Type B pancreatic cell (in vitro differentiated cells): ENCODE results near the gene MAPK8IP3. TPM values are rescaled to one million over a fixed set of nuclear protein-coding genes. Genes with fewer than 3 reads are reported as not detected.
"Not testable (repeated sequence)": the region's sequence is repeated elsewhere in the genome, so short reads cannot be mapped to it uniquely, and the experiment has no call there.

ENCODE experiments used
- DNase-seq: peaks from one replicate; pipeline ENCODE4 v3.0.0; 2021; ENCODE audit warnings: mixed read lengths; ENCODE audit not compliant: unreplicated experiment; ENCODE audit errors: extremely low spot score
- H3K27ac Mint-ChIP-seq: 2 replicates; pipeline ENCODE4 v1.8.0; 2021; ENCODE audit warnings: mild to moderate bottlenecking, mixed read lengths
- H3K27me3 Mint-ChIP-seq: 2 replicates; pipeline ENCODE4 v1.8.0; 2021; ENCODE audit warnings: mixed read lengths
- H3K36me3 Mint-ChIP-seq: 2 replicates; pipeline ENCODE4 v1.8.0; 2021; ENCODE audit warnings: mixed read lengths
- H3K4me1 Mint-ChIP-seq: one replicate; pipeline ENCODE4 v1.8.0; 2021; ENCODE audit warnings: mixed read lengths; ENCODE audit not compliant: unreplicated experiment
- H3K4me3 Mint-ChIP-seq: 2 replicates; pipeline ENCODE4 v1.8.0; 2021; ENCODE audit warnings: mild to moderate bottlenecking, mixed read lengths
- H3K9me3 Mint-ChIP-seq: 2 replicates; pipeline ENCODE4 v1.8.0; 2021; ENCODE audit warnings: mixed read lengths
- CTCF ChIP-seq: fragments of 200-600 bp; sonication (generic); conservative IDR thresholded peaks from 2 replicates; pipeline ENCODE4 v1.5.0; 2021; ENCODE audit warnings: antibody characterized with exemption, mild to moderate bottlenecking
- total RNA-seq: library from RNA; stranded (reverse); gene quantifications from 2 replicates; pipeline ENCODE4 v1.2.1, GENCODE V29; 2021; ENCODE audit warnings: low replicate concordance

Gene MAPK8IP3
- total RNA-seq, 1 donor from 2014 or later = 97.5 TPM

DNA sequence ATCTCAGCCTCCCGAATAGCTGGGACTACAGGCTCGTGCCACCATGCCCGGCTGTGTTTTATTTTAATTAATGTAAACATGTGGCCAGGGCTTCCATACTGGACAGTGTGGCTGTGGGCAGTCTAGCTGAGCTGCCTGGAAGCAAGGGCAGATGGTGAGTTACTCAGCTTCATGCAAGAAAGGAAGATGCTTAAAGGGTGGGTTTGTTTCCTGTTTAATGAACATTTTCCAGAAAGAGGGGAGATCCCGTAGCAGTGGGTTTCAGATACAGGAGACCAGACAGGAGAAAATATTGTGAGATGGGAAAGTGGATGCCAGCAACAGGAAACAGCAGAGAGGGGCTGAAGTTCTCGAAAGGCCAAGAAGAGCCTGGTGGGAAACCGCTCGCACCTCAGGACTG lies 7.3 kb downstream of the MAPK8IP3 start:
- H3K4me1 Mint-ChIP-seq = peaks cover 17% of the 10 kb centered on the region
- no peaks in the 10 kb centered on the region for H3K36me3 Mint-ChIP-seq
- H3K27me3 Mint-ChIP-seq = no peaks in the 10 kb centered on the region
- H3K4me3 Mint-ChIP-seq = no peak overlapping the region
- H3K9me3 Mint-ChIP-seq = no peaks in the 10 kb centered on the region
- no peak for DNase-seq
- H3K27ac Mint-ChIP-seq = no peak overlapping the region
- no peak for TF ChIP-seq CTCF

DNA sequence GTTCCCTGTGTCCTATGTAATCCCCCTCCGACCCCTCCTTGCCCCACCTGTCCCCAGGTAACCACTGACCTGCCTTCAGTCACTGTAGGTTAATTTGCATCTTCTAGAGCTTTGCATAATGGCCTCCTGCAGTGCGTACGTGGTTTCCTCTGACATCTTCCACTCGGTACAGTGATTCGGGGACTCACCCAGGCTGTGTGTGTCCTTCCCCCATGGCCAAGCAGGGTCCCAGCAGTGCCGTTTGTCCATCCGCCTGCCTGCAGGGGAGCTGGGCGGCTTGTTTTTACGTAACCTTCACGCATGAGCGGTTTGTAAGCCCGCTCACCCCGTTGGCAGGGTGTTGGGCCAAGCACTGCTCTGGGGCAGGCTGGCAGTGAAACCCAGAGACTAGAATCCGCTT lies 7.9 kb downstream of the MAPK8IP3 start:
- no peak for TF ChIP-seq CTCF

DNA sequence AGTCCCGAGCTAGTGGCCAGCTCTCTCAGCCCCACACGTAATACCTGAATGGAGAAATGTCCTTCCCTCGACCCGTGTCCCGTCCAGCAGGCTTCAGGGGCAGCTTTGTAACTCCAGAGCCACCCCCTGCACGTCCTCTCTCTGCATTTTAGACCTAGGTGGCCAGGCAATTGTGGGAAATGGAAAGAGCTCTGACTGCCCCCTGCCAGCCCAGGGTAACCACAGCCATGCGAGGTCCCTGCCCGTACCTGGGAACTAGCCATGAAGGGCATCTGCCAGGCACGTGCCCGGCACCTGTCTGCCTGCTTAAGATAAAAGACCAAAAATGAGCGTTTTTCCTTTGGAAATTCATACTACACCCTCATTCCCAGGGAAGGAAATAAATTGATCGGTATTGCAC lies 9.2 kb downstream of the MAPK8IP3 start:
- no peak for TF ChIP-seq CTCF
- DNase-seq = no peak
- no peaks in the 10 kb centered on the region for H3K27me3 Mint-ChIP-seq
- H3K4me1 Mint-ChIP-seq = peaks cover 13% of the 10 kb centered on the region
- H3K9me3 Mint-ChIP-seq = no peaks in the 10 kb centered on the region
- no peak overlapping the region for H3K4me3 Mint-ChIP-seq
- H3K36me3 Mint-ChIP-seq = peaks cover under 1% of the 10 kb centered on the region
- no peak overlapping the region for H3K27ac Mint-ChIP-seq

More for the DNA sequence above, 7.9 kb downstream of the MAPK8IP3 start:
- no peak for DNase-seq
- no peaks in the 10 kb centered on the region for H3K9me3 Mint-ChIP-seq
- H3K4me3 Mint-ChIP-seq = no peak overlapping the region
- no peaks in the 10 kb centered on the region for H3K27me3 Mint-ChIP-seq
- no peaks in the 10 kb centered on the region for H3K36me3 Mint-ChIP-seq
- H3K4me1 Mint-ChIP-seq = peaks cover 14% of the 10 kb centered on the region
- no peak overlapping the region for H3K27ac Mint-ChIP-seq

- H3K4me3 Mint-ChIP-seq, DNase-seq, H3K9me3 Mint-ChIP-seq, H3K27ac Mint-ChIP-seq, H3K36me3 Mint-ChIP-seq, H3K27me3 Mint-ChIP-seq: not testable (repeated sequence)
- peaks cover 16% of the 10 kb centered on the region for H3K4me1 Mint-ChIP-seq
Measured at GRCh38 chr16:1718236-1718635, 12.2 kb downstream of the MAPK8IP3 start.

DNA sequence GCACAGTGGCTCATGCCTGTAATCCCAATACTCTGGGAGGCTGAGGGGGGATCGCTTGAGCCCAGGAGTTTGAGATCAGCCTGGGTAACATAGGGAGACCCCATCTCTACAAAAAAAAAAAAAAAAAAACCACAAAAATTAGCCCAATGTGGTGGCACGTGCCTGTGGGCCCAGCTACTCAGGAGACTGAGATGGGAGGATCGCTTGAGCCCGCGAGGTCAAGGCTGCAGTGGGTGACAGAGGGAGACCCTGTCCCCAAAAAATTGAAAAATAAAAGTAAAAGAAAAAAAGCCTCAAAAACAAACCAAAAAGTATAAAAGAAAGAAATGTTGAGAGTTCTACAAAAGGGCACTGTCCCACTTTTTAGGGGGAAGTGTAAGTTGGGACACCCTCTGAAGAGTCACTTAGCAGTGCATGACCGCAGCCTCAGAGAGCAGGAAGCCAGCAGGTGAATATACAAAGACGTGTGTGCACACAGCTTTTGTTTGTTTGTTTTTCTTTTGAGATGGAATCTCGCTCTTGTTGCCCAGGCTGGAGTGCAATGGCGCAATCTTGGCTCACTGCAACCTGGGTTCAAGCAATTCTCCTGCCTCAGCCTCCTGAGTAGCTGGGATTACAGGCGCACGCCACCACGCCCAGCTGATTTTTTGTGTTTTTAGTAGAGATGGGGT lies 13.7 kb downstream of the MAPK8IP3 start:
- not testable (repeated sequence) for H3K9me3 Mint-ChIP-seq, H3K36me3 Mint-ChIP-seq, H3K27ac Mint-ChIP-seq, H3K27me3 Mint-ChIP-seq, H3K4me3 Mint-ChIP-seq, DNase-seq
- peaks cover 14% of the 10 kb centered on the region for H3K4me1 Mint-ChIP-seq

DNA sequence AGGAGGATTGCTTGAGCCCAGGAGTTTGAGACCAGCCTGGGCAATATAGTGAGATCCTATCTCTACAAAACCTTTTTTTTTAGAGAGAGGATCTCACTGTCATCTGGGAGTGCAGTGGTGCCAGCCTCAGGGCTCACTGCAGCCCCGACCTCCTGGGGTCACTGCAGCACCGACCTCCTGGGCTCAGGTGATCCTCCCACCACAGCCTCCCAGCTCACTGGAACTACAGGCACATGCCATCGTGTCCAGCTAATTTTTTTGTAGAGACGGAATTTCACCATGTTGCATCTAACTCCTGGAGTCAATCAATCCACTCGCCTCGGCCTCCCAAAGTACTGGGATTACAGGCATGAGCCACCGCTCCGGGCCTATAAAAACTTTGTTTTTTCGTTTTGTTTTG lies 15.4 kb downstream of the MAPK8IP3 start:
- no peak overlapping the region for H3K4me3 Mint-ChIP-seq
- H3K4me1 Mint-ChIP-seq = peaks cover 14% of the 10 kb centered on the region
- TF ChIP-seq CTCF = no peak
- no peaks in the 10 kb centered on the region for H3K9me3 Mint-ChIP-seq
- no peak for DNase-seq
- no peak overlapping the region for H3K27ac Mint-ChIP-seq
- H3K36me3 Mint-ChIP-seq = peaks cover 7% of the 10 kb centered on the region
- no peaks in the 10 kb centered on the region for H3K27me3 Mint-ChIP-seq
